ENCODE data around the gene MCU. TPM values are rescaled to one million over a fixed set of nuclear protein-coding genes. Genes with fewer than 3 reads are reported as not detected.

MCU gene
- total RNA-seq, 1 experiment from 2014 or later: 26.8 TPM

DNA sequence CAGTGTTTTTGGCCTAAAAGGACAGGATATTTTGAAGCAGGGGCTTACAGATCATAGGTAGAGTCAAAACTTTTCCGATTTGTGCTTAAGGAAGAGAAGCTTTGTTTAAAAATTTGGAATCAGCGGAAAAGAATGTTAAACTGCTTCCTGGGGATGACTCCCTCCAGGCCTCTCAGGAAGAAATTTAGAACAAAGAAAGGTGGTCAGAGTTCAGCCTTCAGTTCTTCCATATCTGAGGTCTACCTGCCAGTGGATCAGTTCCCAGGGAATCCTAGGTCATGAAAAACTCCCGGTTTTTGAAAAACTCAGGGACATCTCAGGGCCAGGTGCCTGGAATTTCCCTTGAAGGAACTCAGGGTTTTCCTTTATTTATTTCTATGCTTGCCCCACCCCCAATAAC is 100.3 kb downstream of the MCU start:
- BruUV-seq (replicated peaks): no TSS peak
- no peak overlapping the region for H2AFZ ChIP-seq (ENCODE audit: low read depth, low read length, poor library complexity, severe bottlenecking)
- ChIA-PET RAD21 (ENCODE audit: low non-redundant PET in 1 of 2, low total read pairs in 2 of 2, uncharacterized antibody in 2 of 2, unreplicated experiment in 2 of 2) (no interaction called here), CTCF (no interaction called here), POLR2A (no interaction called here)
- H3K9me2 ChIP-seq (ENCODE audit: insufficient read depth): no peaks in the 10 kb centered on the region
- H3K79me2 ChIP-seq (ENCODE audit: insufficient read depth, low read length): no peaks in the 10 kb centered on the region
- H3K9ac ChIP-seq (ENCODE audit: low read length): no peak overlapping the region
- H3K9me3 ChIP-seq (ENCODE audit: control insufficient read depth in 1 of 2, insufficient read depth in 1 of 2, low read depth in 1 of 2, low read length in 2 of 2): no peaks in the 10 kb centered on the region
- H3K27ac ChIP-seq (ENCODE audit: low read depth, low read length): no peak overlapping the region
- H3K4me2 ChIP-seq (ENCODE audit: low read length): no peak overlapping the region
- ATAC-seq (no peak), DNase-seq (ENCODE audit: low read depth, low spot score) (no peak)
- no peaks in the 10 kb centered on the region for H3K27me3 ChIP-seq (ENCODE audit: insufficient read depth, low read length)
- no peaks in the 10 kb centered on the region for H4K20me1 ChIP-seq (ENCODE audit: insufficient read depth)
- intact Hi-C loops (cut with micrococcal nuclease): no loop called here
- H3K36me3 ChIP-seq (ENCODE audit: control insufficient read depth in 1 of 2, insufficient read depth in 2 of 2, low read length in 2 of 2): no peaks in the 10 kb centered on the region
- no peak overlapping the region for H3K4me3 ChIP-seq (replicated peaks in 1 of 2; ENCODE audit: low read depth in 1 of 2, low read length in 2 of 2)
- TF ChIP-seq JUND (IDR thresholded peaks at IDR 0.05) (no peak), TCF7L2 (IDR thresholded peaks at IDR 0.05; ENCODE audit: borderline replicate concordance, extremely low read depth, insufficient read depth, insufficient read length) (no peak)
- H3K4me1 ChIP-seq (ENCODE audit: control insufficient read depth in 1 of 2, insufficient read depth in 2 of 2, low read length in 2 of 2): peaks cover 2 to 9% of the 10 kb centered on the region in 2 experiments; a peak in 3 of 4 replicates

DNA sequence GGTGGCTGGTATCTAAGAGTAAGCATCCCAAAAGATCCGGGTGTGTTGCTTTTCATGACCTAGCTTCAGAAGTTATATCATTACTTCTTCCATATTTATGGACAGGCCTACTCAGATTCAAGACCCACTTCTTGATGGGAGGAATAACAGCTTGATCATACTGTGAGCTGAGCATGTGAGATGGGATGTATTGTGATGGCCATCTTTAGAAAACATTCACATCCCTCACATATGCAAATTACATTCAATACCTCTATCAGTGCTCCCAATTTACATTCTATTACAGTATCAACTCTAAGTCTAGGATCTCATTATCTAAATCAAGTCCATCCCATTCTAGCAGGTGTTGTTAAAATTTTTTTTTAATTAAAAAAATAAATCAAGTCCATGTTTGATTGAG is 101.8 kb downstream of the MCU start:
- H3K4me2 ChIP-seq (ENCODE audit: low read length): no peak overlapping the region
- ATAC-seq (no peak), DNase-seq (ENCODE audit: low read depth, low spot score) (no peak)
- intact Hi-C loops (cut with micrococcal nuclease): no loop called here
- TF ChIP-seq POLR2AphosphoS5 (IDR thresholded peaks at IDR 0.05; ENCODE audit: low read depth, low read length) (no peak), ZNF274 (IDR thresholded peaks at IDR 0.05; ENCODE audit: low read depth, low read length) (no peak)
- TF ChIP-seq, protein P1, sequence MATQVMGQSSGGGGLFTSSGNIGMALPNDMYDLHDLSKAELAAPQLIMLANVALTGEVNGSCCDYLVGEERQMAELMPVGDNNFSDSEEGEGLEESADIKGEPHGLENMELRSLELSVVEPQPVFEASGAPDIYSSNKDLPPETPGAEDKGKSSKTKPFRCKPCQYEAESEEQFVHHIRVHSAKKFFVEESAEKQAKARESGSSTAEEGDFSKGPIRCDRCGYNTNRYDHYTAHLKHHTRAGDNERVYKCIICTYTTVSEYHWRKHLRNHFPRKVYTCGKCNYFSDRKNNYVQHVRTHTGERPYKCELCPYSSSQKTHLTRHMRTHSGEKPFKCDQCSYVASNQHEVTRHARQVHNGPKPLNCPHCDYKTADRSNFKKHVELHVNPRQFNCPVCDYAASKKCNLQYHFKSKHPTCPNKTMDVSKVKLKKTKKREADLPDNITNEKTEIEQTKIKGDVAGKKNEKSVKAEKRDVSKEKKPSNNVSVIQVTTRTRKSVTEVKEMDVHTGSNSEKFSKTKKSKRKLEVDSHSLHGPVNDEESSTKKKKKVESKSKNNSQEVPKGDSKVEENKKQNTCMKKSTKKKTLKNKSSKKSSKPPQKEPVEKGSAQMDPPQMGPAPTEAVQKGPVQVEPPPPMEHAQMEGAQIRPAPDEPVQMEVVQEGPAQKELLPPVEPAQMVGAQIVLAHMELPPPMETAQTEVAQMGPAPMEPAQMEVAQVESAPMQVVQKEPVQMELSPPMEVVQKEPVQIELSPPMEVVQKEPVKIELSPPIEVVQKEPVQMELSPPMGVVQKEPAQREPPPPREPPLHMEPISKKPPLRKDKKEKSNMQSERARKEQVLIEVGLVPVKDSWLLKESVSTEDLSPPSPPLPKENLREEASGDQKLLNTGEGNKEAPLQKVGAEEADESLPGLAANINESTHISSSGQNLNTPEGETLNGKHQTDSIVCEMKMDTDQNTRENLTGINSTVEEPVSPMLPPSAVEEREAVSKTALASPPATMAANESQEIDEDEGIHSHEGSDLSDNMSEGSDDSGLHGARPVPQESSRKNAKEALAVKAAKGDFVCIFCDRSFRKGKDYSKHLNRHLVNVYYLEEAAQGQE (IDR thresholded peaks at IDR 0.05; ENCODE audit: low read depth): no peak
- TF ChIP-seq, protein P2, sequence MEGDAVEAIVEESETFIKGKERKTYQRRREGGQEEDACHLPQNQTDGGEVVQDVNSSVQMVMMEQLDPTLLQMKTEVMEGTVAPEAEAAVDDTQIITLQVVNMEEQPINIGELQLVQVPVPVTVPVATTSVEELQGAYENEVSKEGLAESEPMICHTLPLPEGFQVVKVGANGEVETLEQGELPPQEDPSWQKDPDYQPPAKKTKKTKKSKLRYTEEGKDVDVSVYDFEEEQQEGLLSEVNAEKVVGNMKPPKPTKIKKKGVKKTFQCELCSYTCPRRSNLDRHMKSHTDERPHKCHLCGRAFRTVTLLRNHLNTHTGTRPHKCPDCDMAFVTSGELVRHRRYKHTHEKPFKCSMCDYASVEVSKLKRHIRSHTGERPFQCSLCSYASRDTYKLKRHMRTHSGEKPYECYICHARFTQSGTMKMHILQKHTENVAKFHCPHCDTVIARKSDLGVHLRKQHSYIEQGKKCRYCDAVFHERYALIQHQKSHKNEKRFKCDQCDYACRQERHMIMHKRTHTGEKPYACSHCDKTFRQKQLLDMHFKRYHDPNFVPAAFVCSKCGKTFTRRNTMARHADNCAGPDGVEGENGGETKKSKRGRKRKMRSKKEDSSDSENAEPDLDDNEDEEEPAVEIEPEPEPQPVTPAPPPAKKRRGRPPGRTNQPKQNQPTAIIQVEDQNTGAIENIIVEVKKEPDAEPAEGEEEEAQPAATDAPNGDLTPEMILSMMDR (IDR thresholded peaks at IDR 0.05 in 2 of 3, conservative IDR thresholded peaks at IDR 0.05 in 1 of 3; ENCODE audit: borderline replicate concordance in 1 of 3, insufficient read depth in 1 of 3, low read depth in 2 of 3, low read length in 2 of 3): no peak
- H3K27ac ChIP-seq (ENCODE audit: low read depth, low read length): no peak overlapping the region
- ChIA-PET RAD21 (ENCODE audit: low non-redundant PET in 1 of 2, low total read pairs in 2 of 2, uncharacterized antibody in 2 of 2, unreplicated experiment in 2 of 2) (no interaction called here), CTCF (no interaction called here), POLR2A (no interaction called here)
- H3K9ac ChIP-seq (ENCODE audit: low read length): no peak overlapping the region
- BruUV-seq (replicated peaks): no TSS peak
- H3K4me3 ChIP-seq (replicated peaks in 1 of 2; ENCODE audit: low read depth in 1 of 2, low read length in 2 of 2): no peak overlapping the region
- H2AFZ ChIP-seq (ENCODE audit: low read depth, low read length, poor library complexity, severe bottlenecking): no peak overlapping the region
- no peaks in the 10 kb centered on the region for H3K9me2 ChIP-seq (ENCODE audit: insufficient read depth)
- H4K20me1 ChIP-seq (ENCODE audit: insufficient read depth): no peaks in the 10 kb centered on the region
- H3K9me3 ChIP-seq (ENCODE audit: control insufficient read depth in 1 of 2, insufficient read depth in 1 of 2, low read depth in 1 of 2, low read length in 2 of 2): no peaks in the 10 kb centered on the region
- H3K27me3 ChIP-seq (ENCODE audit: insufficient read depth, low read length): no peaks in the 10 kb centered on the region
- H3K4me1 ChIP-seq (ENCODE audit: control insufficient read depth in 1 of 2, insufficient read depth in 2 of 2, low read length in 2 of 2): peaks cover 2 to 9% of the 10 kb centered on the region in 2 experiments; a peak in 3 of 4 replicates
- no peaks in the 10 kb centered on the region for H3K79me2 ChIP-seq (ENCODE audit: insufficient read depth, low read length)
- no peaks in the 10 kb centered on the region for H3K36me3 ChIP-seq (ENCODE audit: control insufficient read depth in 1 of 2, insufficient read depth in 2 of 2, low read length in 2 of 2)

Measured in HCT116 (cell line).